Breast epithelium (tissue), 4 donors: ENCODE results near the gene MBOAT7. TPM values are rescaled to one million over a fixed set of nuclear protein-coding genes. Genes with fewer than 3 reads are reported as not detected.

ENCODE experiments used
- DNase-seq, 2 donors: peaks; one replicate each; pipeline ENCODE4 v3.0.0-alpha.2; 2019; ENCODE audit warnings: low spot score in 2 of 2
- H3K27ac ChIP-seq, 2 donors: fragments of 200-600 bp; sonication (generic) in 1 of 2; one replicate each; pipeline ENCODE4 v1.5.1; 2016 to 2019; ENCODE audit warnings: mild to moderate bottlenecking in 1 of 2
- H3K27me3 ChIP-seq, 2 donors: fragments of 200-600 bp; sonication (generic) in 1 of 2; one replicate each; pipeline versions ENCODE4 v1.5.1 to v1.6.0; 2017 to 2019; ENCODE audit warnings: control low read depth in 1 of 2, mild to moderate bottlenecking in 1 of 2
- H3K36me3 ChIP-seq: fragments of 200-600 bp; one replicate; pipeline ENCODE4 v1.5.1; 2019
- H3K4me1 ChIP-seq, 2 donors: fragments of 200-600 bp; sonication (generic); one replicate each; pipeline ENCODE4 v1.5.1; 2016 to 2019; ENCODE audit warnings: control low read depth in 1 of 2
- H3K4me3 ChIP-seq, 3 donors: fragments of 200-600 bp; sonication (generic); 1 replicate in 2 of 3; 2 replicates in 1 of 3; pipeline ENCODE4 v1.5.1; 2016 to 2019; ENCODE audit warnings: mild to moderate bottlenecking in 3 of 3, moderate library complexity in 2 of 3
- H3K9me3 ChIP-seq, 2 donors: fragments of 200-600 bp; sonication (generic) in 1 of 2; one replicate each; pipeline ENCODE4 v1.5.1; 2016 to 2019; ENCODE audit warnings: control low read depth in 1 of 2
- POLR2A ChIP-seq: fragments of 450-650 bp; IDR thresholded peaks from one replicate; pipeline ENCODE4 v1.6.1; 2016; ENCODE audit warnings: antibody characterized with exemption, mild to moderate bottlenecking, moderate library complexity
- POLR2AphosphoS5 ChIP-seq, 3 donors: sonication (generic); formaldehyde crosslinking; IDR thresholded peaks; one replicate each; pipeline ENCODE4 v1.6.1; 2017; ENCODE audit warnings: antibody characterized with exemption in 3 of 3
- intact Hi-C: fragments of 100-400 bp; cut with DNase I; formaldehyde crosslinking; loops from one replicate; pipeline ENCODE4 v1.15.1; 2023; ENCODE audit warnings: low total_unique reads
- total RNA-seq, 3 donors: library from RNA; depleted of rRNA; stranded (reverse); fragments of >200 nt; gene quantifications; one replicate each; pipeline ENCODE4 v1.1.0, GENCODE V29; 2016
- TF ChIP-seq, protein P1 (sequence below), 3 donors: fragments of 450-650 bp; IDR thresholded peaks; one replicate each; pipeline ENCODE4 v1.5.1; 2016 to 2017; ENCODE audit warnings: antibody characterized with exemption in 3 of 3, mild to moderate bottlenecking in 3 of 3, moderate library complexity in 3 of 3

Gene MBOAT7
- total RNA-seq, 3 donors from 2014 or later = 16.5 to 37.3 (median 24.6) TPM

- H3K27ac ChIP-seq = no peak overlapping the region
Observed at GRCh38 chr19:54155694-54156093, 33.7 kb downstream of the MBOAT7 start.

GRCh38 chr19:54154603-54155345 is 34.6 kb downstream of the MBOAT7 start:
- TF ChIP-seq POLR2A (no peak), POLR2AphosphoS5 (IDR thresholded peaks at IDR 0.05) (no peak)
- TF ChIP-seq, protein P1, sequence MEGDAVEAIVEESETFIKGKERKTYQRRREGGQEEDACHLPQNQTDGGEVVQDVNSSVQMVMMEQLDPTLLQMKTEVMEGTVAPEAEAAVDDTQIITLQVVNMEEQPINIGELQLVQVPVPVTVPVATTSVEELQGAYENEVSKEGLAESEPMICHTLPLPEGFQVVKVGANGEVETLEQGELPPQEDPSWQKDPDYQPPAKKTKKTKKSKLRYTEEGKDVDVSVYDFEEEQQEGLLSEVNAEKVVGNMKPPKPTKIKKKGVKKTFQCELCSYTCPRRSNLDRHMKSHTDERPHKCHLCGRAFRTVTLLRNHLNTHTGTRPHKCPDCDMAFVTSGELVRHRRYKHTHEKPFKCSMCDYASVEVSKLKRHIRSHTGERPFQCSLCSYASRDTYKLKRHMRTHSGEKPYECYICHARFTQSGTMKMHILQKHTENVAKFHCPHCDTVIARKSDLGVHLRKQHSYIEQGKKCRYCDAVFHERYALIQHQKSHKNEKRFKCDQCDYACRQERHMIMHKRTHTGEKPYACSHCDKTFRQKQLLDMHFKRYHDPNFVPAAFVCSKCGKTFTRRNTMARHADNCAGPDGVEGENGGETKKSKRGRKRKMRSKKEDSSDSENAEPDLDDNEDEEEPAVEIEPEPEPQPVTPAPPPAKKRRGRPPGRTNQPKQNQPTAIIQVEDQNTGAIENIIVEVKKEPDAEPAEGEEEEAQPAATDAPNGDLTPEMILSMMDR (IDR thresholded peaks at IDR 0.05) = no peak
- H3K36me3 ChIP-seq = peaks cover 3% of the 10 kb centered on the region
- H3K4me3 ChIP-seq = no peak overlapping the region
- no peaks in the 10 kb centered on the region for H3K27me3 ChIP-seq
- H3K27ac ChIP-seq = no peak overlapping the region
- H3K4me1 ChIP-seq = no peaks in the 10 kb centered on the region
- intact Hi-C loops = loop anchor here (5.0 kb wide), 1 partner anchor 1437 kb away; no protein-coding TSS in a partner anchor
- H3K9me3 ChIP-seq = no peaks in the 10 kb centered on the region
- no peak for DNase-seq

More at GRCh38 chr19:54155694-54156093, 33.7 kb downstream of the MBOAT7 start:
- no peaks in the 10 kb centered on the region for H3K9me3 ChIP-seq
- intact Hi-C loops = loop anchor here (5.0 kb wide), 1 partner anchor 1438 kb away; no protein-coding TSS in a partner anchor
- no peaks in the 10 kb centered on the region for H3K27me3 ChIP-seq
- no peak for TF ChIP-seq POLR2A
- TF ChIP-seq, protein P1 (IDR thresholded peaks at IDR 0.05) = no peak
- H3K4me3 ChIP-seq = no peak overlapping the region
- no peak for DNase-seq
- H3K4me1 ChIP-seq = peaks cover 0 to 4% of the 10 kb centered on the region in 2 donors
- H3K36me3 ChIP-seq = no peaks in the 10 kb centered on the region

DNA sequence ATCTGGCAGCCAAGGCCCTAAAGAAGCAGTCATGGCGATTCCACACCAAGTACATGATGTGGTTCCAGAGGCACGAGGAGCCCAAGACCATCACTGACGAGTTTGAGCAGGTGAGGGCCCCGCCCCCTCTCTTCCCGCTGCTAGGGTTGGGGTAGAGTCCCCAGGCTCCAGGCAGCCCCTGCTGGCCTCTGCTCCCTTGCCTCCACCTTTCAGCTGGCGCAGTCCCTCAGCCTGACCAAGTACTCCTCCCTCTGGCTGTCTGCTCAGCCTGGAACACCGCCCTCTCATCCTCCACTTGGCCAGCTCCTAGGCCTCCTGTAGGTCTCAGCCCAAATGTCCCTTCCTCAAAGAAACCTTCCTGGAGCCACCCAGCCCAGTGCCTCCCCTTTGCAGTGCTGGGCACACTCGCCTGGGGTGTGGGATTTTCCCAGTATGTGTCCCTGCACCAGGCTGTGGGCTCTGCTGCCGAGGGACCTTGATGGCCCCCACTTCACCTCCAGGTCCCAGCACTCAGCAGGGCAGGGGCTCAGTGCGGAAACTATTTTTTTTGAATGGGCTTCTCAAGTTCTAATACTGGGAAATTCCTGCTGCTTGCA is 35.6 kb downstream of the MBOAT7 start:
- intact Hi-C loops = no loop called here
- H3K27ac ChIP-seq = peak overlapping the region in 1 of 2 donors; percentile 70
- H3K36me3 ChIP-seq = peaks cover 4% of the 10 kb centered on the region
- H3K9me3 ChIP-seq = no peaks in the 10 kb centered on the region
- H3K27me3 ChIP-seq = no peaks in the 10 kb centered on the region
- no peaks in the 10 kb centered on the region for H3K4me1 ChIP-seq
- TF ChIP-seq POLR2AphosphoS5 (IDR thresholded peaks at IDR 0.05) (no peak), POLR2A (no peak)
- DNase-seq = no peak
- H3K4me3 ChIP-seq = no peak overlapping the region

DNA sequence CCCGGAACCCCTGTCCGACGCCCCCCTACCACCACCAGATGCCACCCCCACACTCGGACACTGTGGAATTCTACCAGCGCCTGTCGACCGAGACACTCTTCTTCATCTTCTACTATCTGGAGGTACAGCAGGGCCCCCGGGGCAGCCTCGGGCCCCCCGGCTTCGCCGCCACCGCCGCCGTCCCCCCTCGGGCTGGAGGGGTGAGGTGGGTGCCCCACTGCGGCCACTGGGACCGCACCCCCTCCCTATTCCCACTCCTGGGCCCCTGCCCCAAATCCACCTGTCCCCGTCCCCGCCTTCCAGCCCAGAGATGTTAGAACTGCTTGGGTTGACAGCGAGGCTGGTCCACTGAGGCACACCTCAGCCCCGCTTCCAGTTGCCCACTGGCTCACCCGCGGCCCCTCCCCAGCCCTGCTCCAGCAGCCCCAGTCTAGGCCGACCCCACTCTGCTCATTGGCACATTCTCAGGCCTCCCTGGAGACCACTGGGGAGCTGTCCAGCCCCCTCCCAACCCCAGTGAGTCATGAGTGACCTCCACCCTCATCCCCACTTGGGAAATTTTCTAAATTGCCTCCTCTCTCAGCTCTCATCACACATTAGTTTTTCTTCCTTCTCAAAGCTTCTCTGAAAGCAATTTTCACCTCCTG is 36.4 kb downstream of the MBOAT7 start:
- H3K27ac ChIP-seq = peak overlapping the region in 1 of 2 donors; percentile 70
- intact Hi-C loops = no loop called here

DNA sequence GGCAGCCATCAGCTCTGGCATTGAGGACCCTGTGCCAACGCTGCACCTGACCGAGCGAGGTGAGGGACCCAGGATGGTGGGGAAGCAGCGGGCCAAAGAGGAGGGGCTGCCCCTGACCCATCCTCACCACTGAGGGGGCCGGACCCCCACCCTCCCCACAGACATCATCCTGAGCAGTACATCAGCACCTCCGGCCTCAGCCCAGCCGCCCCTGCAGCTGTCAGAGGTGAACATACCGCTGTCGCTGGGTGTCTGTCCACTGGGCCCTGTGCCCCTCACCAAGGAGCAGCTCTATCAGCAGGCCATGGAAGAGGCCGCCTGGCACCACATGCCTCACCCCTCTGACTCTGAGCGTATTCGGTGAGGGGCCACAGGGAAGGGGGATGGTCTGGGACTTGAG is 37.1 kb downstream of the MBOAT7 start:
- Histone ChIP-seq H3K9me3 (no peaks in the 10 kb centered on the region), H3K4me3 (no peak overlapping the region), H3K36me3 (peaks cover 4% of the 10 kb centered on the region), H3K4me1 (no peaks in the 10 kb centered on the region), H3K27me3 (no peaks in the 10 kb centered on the region), H3K27ac (no peak overlapping the region)
- DNase-seq = no peak
- TF ChIP-seq, protein P1 (IDR thresholded peaks at IDR 0.05) = no peak
- no peak for TF ChIP-seq POLR2AphosphoS5 (IDR thresholded peaks at IDR 0.05)
- TF ChIP-seq POLR2A = no peak
- intact Hi-C loops = no loop called here

More for the DNA sequence above, 36.4 kb downstream of the MBOAT7 start:
- Histone ChIP-seq H3K4me3 (no peak overlapping the region), H3K4me1 (no peaks in the 10 kb centered on the region), H3K36me3 (peaks cover 4% of the 10 kb centered on the region), H3K27me3 (no peaks in the 10 kb centered on the region), H3K9me3 (no peaks in the 10 kb centered on the region)
- TF ChIP-seq, protein P1 (IDR thresholded peaks at IDR 0.05) = no peak
- TF ChIP-seq POLR2A (no peak), POLR2AphosphoS5 (IDR thresholded peaks at IDR 0.05) (no peak)
- no peak for DNase-seq
